ENCODE measurements around the gene TMEM132D.

- TF ChIP-seq CTCF (IDR thresholded peaks at IDR 0.05) (no peak), POLR2A (IDR thresholded peaks at IDR 0.05) (no peak)
These were observed 853.9 kb downstream of the TMEM132D start for GRCh38 chr12:129049917-129050316.
